ENCODE results near the gene PIGQ. TPM values are rescaled to one million over a fixed set of nuclear protein-coding genes. Genes with fewer than 3 reads are reported as not detected.
A peak's percentile ranks its signal among the peaks of the same experiment; 100 is the strongest.

PIGQ gene
- total RNA-seq, 1 donor from 2014 or later: 34.1 TPM

- Mint-ChIP-seq H3K4me3 (ENCODE audit: unreplicated experiment) (no peak overlapping the region), H3K9me3 (ENCODE audit: low read depth) (no peaks in the 10 kb centered on the region), H3K27me3 (ENCODE audit: low read depth) (no peaks in the 10 kb centered on the region), H3K36me3 (ENCODE audit: low read depth) (peaks cover 1% of the 10 kb centered on the region), H3K27ac (ENCODE audit: unreplicated experiment) (no peak overlapping the region), H3K4me1 (ENCODE audit: low read depth) (peaks cover 8% of the 10 kb centered on the region)
- no peak for DNase-seq (ENCODE audit: low spot score)
- TF ChIP-seq CTCF (IDR thresholded peaks at IDR 0.05): no peak
Measured at GRCh38 chr16:576823-577201, 7.0 kb downstream of the PIGQ start.

GRCh38 chr16:577796-578195 lies 8.0 kb downstream of the PIGQ start:
- no peaks in the 10 kb centered on the region for H3K27me3 Mint-ChIP-seq (ENCODE audit: low read depth)
- peaks cover 4% of the 10 kb centered on the region for H3K4me1 Mint-ChIP-seq (ENCODE audit: low read depth)
- H3K36me3 Mint-ChIP-seq (ENCODE audit: low read depth): peaks cover 1% of the 10 kb centered on the region
- no peak overlapping the region for H3K4me3 Mint-ChIP-seq (ENCODE audit: unreplicated experiment)
- H3K9me3 Mint-ChIP-seq (ENCODE audit: low read depth): no peaks in the 10 kb centered on the region
- no peak for TF ChIP-seq CTCF (IDR thresholded peaks at IDR 0.05)
- DNase-seq (ENCODE audit: low spot score): no peak
- H3K27ac Mint-ChIP-seq (ENCODE audit: unreplicated experiment): no peak overlapping the region

- Mint-ChIP-seq H3K4me3 (ENCODE audit: unreplicated experiment) (no peak overlapping the region), H3K36me3 (ENCODE audit: low read depth) (peaks cover 1% of the 10 kb centered on the region), H3K4me1 (ENCODE audit: low read depth) (peaks cover 4% of the 10 kb centered on the region), H3K27ac (ENCODE audit: unreplicated experiment) (no peak overlapping the region), H3K9me3 (ENCODE audit: low read depth) (no peaks in the 10 kb centered on the region), H3K27me3 (ENCODE audit: low read depth) (no peaks in the 10 kb centered on the region)
- no peak for DNase-seq (ENCODE audit: low spot score)
- no peak for TF ChIP-seq CTCF (IDR thresholded peaks at IDR 0.05)
Measured at GRCh38 chr16:578232-578869, 8.6 kb downstream of the PIGQ start.

- Mint-ChIP-seq H3K27ac (ENCODE audit: unreplicated experiment) (no peak overlapping the region), H3K9me3 (ENCODE audit: low read depth) (no peaks in the 10 kb centered on the region), H3K4me1 (ENCODE audit: low read depth) (peaks cover 4% of the 10 kb centered on the region), H3K27me3 (ENCODE audit: low read depth) (no peaks in the 10 kb centered on the region), H3K4me3 (ENCODE audit: unreplicated experiment) (no peak overlapping the region), H3K36me3 (ENCODE audit: low read depth) (peaks cover 1% of the 10 kb centered on the region)
- TF ChIP-seq CTCF (IDR thresholded peaks at IDR 0.05): peak; percentile 82
- no peak for DNase-seq (ENCODE audit: low spot score)
Measured at GRCh38 chr16:578870-579405, 9.2 kb downstream of the PIGQ start.

- no peak for DNase-seq (ENCODE audit: low spot score)
- Mint-ChIP-seq H3K4me3 (ENCODE audit: unreplicated experiment) (no peak overlapping the region), H3K9me3 (ENCODE audit: low read depth) (no peaks in the 10 kb centered on the region), H3K4me1 (ENCODE audit: low read depth) (peaks cover 4% of the 10 kb centered on the region), H3K36me3 (ENCODE audit: low read depth) (peaks cover 1% of the 10 kb centered on the region), H3K27ac (ENCODE audit: unreplicated experiment) (no peak overlapping the region), H3K27me3 (ENCODE audit: low read depth) (no peaks in the 10 kb centered on the region)
- TF ChIP-seq CTCF (IDR thresholded peaks at IDR 0.05): no peak
Measured at GRCh38 chr16:580141-580945, 10.6 kb downstream of the PIGQ start.
